NT2/D1 (cell line): Measurements from ENCODE around the gene TMEM117.

Experiments used
- YY1 ChIP-seq: IDR thresholded peaks from 2 replicates; pipeline ENCODE4 v1.6.1; 2011; ENCODE audit not compliant: insufficient read length, insufficient read depth
- ZNF274 ChIP-seq: IDR thresholded peaks from 2 replicates; pipeline ENCODE4 v1.6.1; 2011; ENCODE audit warnings: mild to moderate bottlenecking, low read depth, low read length

GRCh38 chr12:44184499-44185206 lies 348.8 kb downstream of the TMEM117 start:
- TF ChIP-seq ZNF274 (no peak), YY1 (no peak)
